GM12891 (cell line): ENCODE results near the gene ASIC1.

Experiments
- POLR2A ChIP-seq: IDR thresholded peaks from 2 replicates; pipeline ENCODE4 v1.6.1; 2011; ENCODE audit warnings: low read depth, low read length, control low read depth
- POLR2AphosphoS5 ChIP-seq: IDR thresholded peaks from 2 replicates; pipeline ENCODE4 v1.6.1; 2011; ENCODE audit warnings: low read depth, low read length, control low read depth
- SPI1 ChIP-seq: IDR thresholded peaks from 2 replicates; pipeline ENCODE4 v1.6.1; 2011; ENCODE audit warnings: low read depth, low read length, control low read depth
- TAF1 ChIP-seq: IDR thresholded peaks from 2 replicates; pipeline ENCODE4 v1.6.1; 2011; ENCODE audit warnings: low read depth, low read length, control low read depth

DNA sequence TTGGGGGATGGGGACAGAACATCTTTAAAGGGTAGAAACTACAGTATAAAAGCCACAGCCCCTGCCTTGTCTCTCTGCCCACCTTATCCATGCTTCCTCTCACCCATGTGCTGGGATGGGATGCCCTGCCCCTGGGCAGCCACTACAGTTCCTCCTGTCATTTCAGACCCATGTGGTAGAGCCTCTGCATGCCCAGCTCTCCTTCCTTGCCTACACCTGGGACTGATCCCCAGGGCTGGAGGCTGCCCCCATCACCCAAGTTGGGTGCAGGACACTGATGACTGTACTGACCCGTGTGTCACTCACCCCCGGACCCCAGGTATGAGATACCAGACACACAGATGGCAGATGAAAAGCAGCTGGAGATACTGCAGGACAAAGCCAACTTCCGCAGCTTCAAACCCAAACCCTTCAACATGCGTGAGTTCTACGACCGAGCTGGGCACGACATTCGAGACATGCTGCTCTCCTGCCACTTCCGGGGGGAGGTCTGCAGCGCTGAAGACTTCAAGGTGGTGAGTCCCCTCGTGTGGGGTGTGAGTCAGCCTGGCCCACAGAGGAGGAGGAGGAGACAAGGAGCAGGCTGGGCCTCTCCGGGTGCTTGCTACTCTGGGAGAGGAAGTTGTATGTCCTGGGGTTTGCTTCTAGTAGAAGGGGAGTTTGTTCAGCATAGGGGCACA, 2.2 kb downstream of the ASIC1 start:
- no peak for TF ChIP-seq POLR2AphosphoS5
- TF ChIP-seq TAF1, result no peak
- no peak for TF ChIP-seq POLR2A
- no peak for TF ChIP-seq SPI1
